Endothelial cell (in vitro differentiated cells): ENCODE results near the gene BMPR1B. TPM values are rescaled to one million over a fixed set of nuclear protein-coding genes. Genes with fewer than 3 reads are reported as not detected.

Source experiments
- DNase-seq: peaks from one replicate; pipeline ENCODE4 v3.0.0; 2021; ENCODE audit warnings: low spot score
- H3K27ac Mint-ChIP-seq: one replicate; pipeline ENCODE4 v1.8.0; 2021; ENCODE audit warnings: mixed read lengths, inconsistent platforms; ENCODE audit not compliant: unreplicated experiment
- H3K27me3 Mint-ChIP-seq: one replicate; pipeline ENCODE4 v1.8.0; 2021; ENCODE audit warnings: mild to moderate bottlenecking, moderate library complexity, mixed read lengths, inconsistent platforms; ENCODE audit not compliant: unreplicated experiment
- H3K36me3 Mint-ChIP-seq: one replicate; pipeline ENCODE4 v1.8.0; 2021; ENCODE audit warnings: mild to moderate bottlenecking, low read depth, mixed read lengths, inconsistent platforms; ENCODE audit not compliant: unreplicated experiment
- H3K4me1 Mint-ChIP-seq: one replicate; pipeline ENCODE4 v1.8.0; 2021; ENCODE audit warnings: mild to moderate bottlenecking, mixed read lengths, inconsistent platforms; ENCODE audit not compliant: unreplicated experiment
- H3K4me3 Mint-ChIP-seq: one replicate; pipeline ENCODE4 v1.8.0; 2021; ENCODE audit warnings: mild to moderate bottlenecking, mixed read lengths, inconsistent platforms; ENCODE audit not compliant: unreplicated experiment
- H3K9me3 Mint-ChIP-seq: one replicate; pipeline ENCODE4 v1.8.0; 2021; ENCODE audit warnings: mixed read lengths, inconsistent platforms; ENCODE audit not compliant: unreplicated experiment
- CTCF ChIP-seq: fragments of 200-600 bp; sonication (generic); IDR thresholded peaks from one replicate; pipeline ENCODE4 v1.5.0; 2021; ENCODE audit warnings: antibody characterized with exemption; ENCODE audit not compliant: unreplicated experiment
- total RNA-seq: library from RNA; stranded (reverse); fragmentation: NEBNext Ultra II Directional; extraction: Animal tissue kit (Norgen Biotek cat#: 25700); gene quantifications from one replicate; pipeline ENCODE4 v1.2.1, GENCODE V29; 2021; ENCODE audit not compliant: unreplicated experiment

Gene BMPR1B
- total RNA-seq, 1 donor from 2014 or later, result 5.4 TPM

- no peak overlapping the region for H3K27ac Mint-ChIP-seq
- no peaks in the 10 kb centered on the region for H3K27me3 Mint-ChIP-seq
- TF ChIP-seq CTCF, result no peak
- no peaks in the 10 kb centered on the region for H3K9me3 Mint-ChIP-seq
- DNase-seq, result no peak
- H3K36me3 Mint-ChIP-seq, result no peaks in the 10 kb centered on the region
- H3K4me1 Mint-ChIP-seq, result peaks cover 3% of the 10 kb centered on the region
- no peak overlapping the region for H3K4me3 Mint-ChIP-seq
These were observed 393.5 kb downstream of the BMPR1B start for GRCh38 chr4:95151255-95151654.

- H3K36me3 Mint-ChIP-seq, result no peaks in the 10 kb centered on the region
- no peak overlapping the region for H3K27ac Mint-ChIP-seq
- no peaks in the 10 kb centered on the region for H3K9me3 Mint-ChIP-seq
- H3K27me3 Mint-ChIP-seq, result no peaks in the 10 kb centered on the region
- H3K4me3 Mint-ChIP-seq, result no peak overlapping the region
- TF ChIP-seq CTCF, result no peak
- DNase-seq, result no peak
- H3K4me1 Mint-ChIP-seq, result peaks cover 3% of the 10 kb centered on the region
These were observed 395.4 kb downstream of the BMPR1B start for GRCh38 chr4:95153182-95153581.

GRCh38 chr4:95155759-95156451 is 398.1 kb downstream of the BMPR1B start:
- H3K27ac Mint-ChIP-seq, result no peak overlapping the region
- H3K27me3 Mint-ChIP-seq, result no peaks in the 10 kb centered on the region
- DNase-seq, result no peak
- no peak overlapping the region for H3K4me3 Mint-ChIP-seq
- no peaks in the 10 kb centered on the region for H3K4me1 Mint-ChIP-seq
- H3K9me3 Mint-ChIP-seq, result no peaks in the 10 kb centered on the region
- H3K36me3 Mint-ChIP-seq, result no peaks in the 10 kb centered on the region
- peak; percentile 89 for TF ChIP-seq CTCF

- Mint-ChIP-seq H3K27me3 (no peaks in the 10 kb centered on the region), H3K4me1 (no peaks in the 10 kb centered on the region), H3K27ac (no peak overlapping the region), H3K9me3 (no peaks in the 10 kb centered on the region), H3K4me3 (no peak overlapping the region), H3K36me3 (no peaks in the 10 kb centered on the region)
- no peak for DNase-seq
- TF ChIP-seq CTCF, result peak; percentile 4
These were observed 398.7 kb downstream of the BMPR1B start for GRCh38 chr4:95156452-95156765.

- H3K27ac Mint-ChIP-seq, result no peak overlapping the region
- H3K36me3 Mint-ChIP-seq, result no peaks in the 10 kb centered on the region
- H3K27me3 Mint-ChIP-seq, result no peaks in the 10 kb centered on the region
- no peak for DNase-seq
- no peak for TF ChIP-seq CTCF
- H3K4me1 Mint-ChIP-seq, result no peaks in the 10 kb centered on the region
- no peaks in the 10 kb centered on the region for H3K9me3 Mint-ChIP-seq
- no peak overlapping the region for H3K4me3 Mint-ChIP-seq
These were observed 399.8 kb downstream of the BMPR1B start for GRCh38 chr4:95157596-95157995.
